MG63 (cell line): Measurements from ENCODE around the gene IL1F10. TPM values are rescaled to one million over a fixed set of nuclear protein-coding genes. Genes with fewer than 3 reads are reported as not detected.

Experiments used
- DNase-seq: peaks from one replicate; pipeline ENCODE4 v3.0.0-alpha.2; 2020
- H3K27me3 ChIP-seq: fragments of 250-450 bp; sonication (Bioruptor Pico); 2 replicates; pipeline ENCODE4 v1.5.1; 2020; ENCODE audit warnings: mild to moderate bottlenecking, moderate library complexity
- H3K36me3 ChIP-seq: fragments of 250-450 bp; sonication (Bioruptor Pico); 2 replicates; pipeline ENCODE4 v1.5.1; 2020; ENCODE audit warnings: mild to moderate bottlenecking, moderate library complexity
- H3K4me3 ChIP-seq: fragments of 250-450 bp; sonication (Bioruptor Pico); 2 replicates; pipeline ENCODE4 v1.5.1; 2020; ENCODE audit warnings: mild to moderate bottlenecking, moderate library complexity
- H3K9me3 ChIP-seq: fragments of 250-450 bp; sonication (Bioruptor Pico); 2 replicates; pipeline ENCODE4 v1.5.1; 2020; ENCODE audit warnings: mild to moderate bottlenecking, moderate library complexity
- total RNA-seq: library from RNA; depleted of rRNA; stranded (reverse); fragments of >200 nt; shearing (Covaris generic); gene quantifications from 2 replicates; pipeline ENCODE4 v1.2.3, GENCODE V29; 2014; ENCODE audit warnings: low replicate concordance; rRNA removed

The IL1F10 gene
- total RNA-seq, result not detected in 2 replicates

- Histone ChIP-seq H3K27me3 (no peaks in the 10 kb centered on the region), H3K4me3 (no peak within 1 kb of the TSS), H3K36me3 (no peaks in the 10 kb centered on the region), H3K9me3 (no peaks in the 10 kb centered on the region)
- no peak for DNase-seq
Observed at GRCh38 chr2:113067681-113068080, at the start of gene IL1F10. Gene IL1F10, plus strand, starts transcription at chr2:113067970. Its CDS starts 4,769 bp downstream, at chr2:113072739.

GRCh38 chr2:113018509-113018908 lies 49.3 kb upstream of the IL1F10 start:
- Histone ChIP-seq H3K4me3 (no peak overlapping the region), H3K9me3 (no peaks in the 10 kb centered on the region), H3K27me3 (peaks cover 24% of the 10 kb centered on the region), H3K36me3 (no peaks in the 10 kb centered on the region)
- DNase-seq, result no peak

- Histone ChIP-seq H3K36me3 (no peaks in the 10 kb centered on the region), H3K4me3 (no peak overlapping the region), H3K9me3 (no peaks in the 10 kb centered on the region), H3K27me3 (peaks cover 45% of the 10 kb centered on the region)
- no peak for DNase-seq
Observed at GRCh38 chr2:113021312-113021711, 46.5 kb upstream of the IL1F10 start.

- Histone ChIP-seq H3K27me3 (peaks cover 66% of the 10 kb centered on the region), H3K4me3 (no peak overlapping the region), H3K36me3 (no peaks in the 10 kb centered on the region), H3K9me3 (no peaks in the 10 kb centered on the region)
- DNase-seq, result no peak
Observed at GRCh38 chr2:113024764-113025163, 43.0 kb upstream of the IL1F10 start.

- Histone ChIP-seq H3K27me3 (peaks cover 73% of the 10 kb centered on the region), H3K36me3 (no peaks in the 10 kb centered on the region), H3K9me3 (no peaks in the 10 kb centered on the region), H3K4me3 (no peak overlapping the region)
- DNase-seq, result no peak
Observed at GRCh38 chr2:113025737-113026136, 42.0 kb upstream of the IL1F10 start.

GRCh38 chr2:113027691-113028090 lies 40.1 kb upstream of the IL1F10 start:
- no peak for DNase-seq

GRCh38 chr2:113028112-113028511 lies 39.7 kb upstream of the IL1F10 start:
- Histone ChIP-seq H3K4me3 (no peak overlapping the region), H3K36me3 (no peaks in the 10 kb centered on the region), H3K9me3 (no peaks in the 10 kb centered on the region), H3K27me3 (peaks cover 75% of the 10 kb centered on the region)
- no peak for DNase-seq

More at GRCh38 chr2:113027691-113028090, 40.1 kb upstream of the IL1F10 start:
- no peaks in the 10 kb centered on the region for H3K9me3 ChIP-seq
- peaks cover 75% of the 10 kb centered on the region for H3K27me3 ChIP-seq
- H3K4me3 ChIP-seq, result no peak overlapping the region
- H3K36me3 ChIP-seq, result no peaks in the 10 kb centered on the region

- H3K4me3 ChIP-seq, result no peak overlapping the region
- no peaks in the 10 kb centered on the region for H3K9me3 ChIP-seq
- H3K27me3 ChIP-seq, result peaks cover 43% of the 10 kb centered on the region
- H3K36me3 ChIP-seq, result no peaks in the 10 kb centered on the region
- DNase-seq, result no peak
Observed at GRCh38 chr2:113032737-113033136, 35.0 kb upstream of the IL1F10 start.

GRCh38 chr2:113034016-113034415 lies 33.8 kb upstream of the IL1F10 start:
- DNase-seq, result no peak

GRCh38 chr2:113036763-113037162 lies 31.0 kb upstream of the IL1F10 start:
- Histone ChIP-seq H3K27me3 (peaks cover 11% of the 10 kb centered on the region), H3K9me3 (no peaks in the 10 kb centered on the region), H3K36me3 (no peaks in the 10 kb centered on the region), H3K4me3 (no peak overlapping the region)
- no peak for DNase-seq

More at GRCh38 chr2:113034016-113034415, 33.8 kb upstream of the IL1F10 start:
- no peak overlapping the region for H3K4me3 ChIP-seq
- no peaks in the 10 kb centered on the region for H3K9me3 ChIP-seq
- no peaks in the 10 kb centered on the region for H3K36me3 ChIP-seq
- H3K27me3 ChIP-seq, result peaks cover 31% of the 10 kb centered on the region

GRCh38 chr2:113038291-113038690 lies 29.5 kb upstream of the IL1F10 start:
- peaks cover 7% of the 10 kb centered on the region; the same call in 1 of the 2 replicates for H3K27me3 ChIP-seq
- no peaks in the 10 kb centered on the region for H3K36me3 ChIP-seq
- H3K9me3 ChIP-seq, result no peaks in the 10 kb centered on the region
- no peak for DNase-seq
- H3K4me3 ChIP-seq, result no peak overlapping the region

- Histone ChIP-seq H3K27me3 (peaks cover under 1% of the 10 kb centered on the region; the same call in 1 of the 2 replicates), H3K9me3 (no peaks in the 10 kb centered on the region; the same call in 1 of the 2 replicates), H3K36me3 (no peaks in the 10 kb centered on the region), H3K4me3 (no peak overlapping the region)
- no peak for DNase-seq
Observed at GRCh38 chr2:113039158-113039557, 28.6 kb upstream of the IL1F10 start.

- no peaks in the 10 kb centered on the region for H3K36me3 ChIP-seq
- no peaks in the 10 kb centered on the region; the same call in 1 of the 2 replicates for H3K9me3 ChIP-seq
- H3K27me3 ChIP-seq, result no peaks in the 10 kb centered on the region; the same call in 1 of the 2 replicates
- no peak for DNase-seq
- no peak overlapping the region for H3K4me3 ChIP-seq
Observed at GRCh38 chr2:113039719-113040118, 28.1 kb upstream of the IL1F10 start.

- DNase-seq, result no peak
- no peaks in the 10 kb centered on the region for H3K36me3 ChIP-seq
- H3K27me3 ChIP-seq, result no peaks in the 10 kb centered on the region
- H3K4me3 ChIP-seq, result no peak overlapping the region
- H3K9me3 ChIP-seq, result peaks cover 9% of the 10 kb centered on the region
Observed at GRCh38 chr2:113041871-113042270, 25.9 kb upstream of the IL1F10 start.

GRCh38 chr2:113046465-113046864 lies 21.3 kb upstream of the IL1F10 start:
- Histone ChIP-seq H3K36me3 (no peaks in the 10 kb centered on the region), H3K27me3 (peaks cover 2% of the 10 kb centered on the region; the same call in 1 of the 2 replicates), H3K4me3 (no peak overlapping the region), H3K9me3 (peaks cover 9% of the 10 kb centered on the region)
- no peak for DNase-seq

GRCh38 chr2:113050921-113051895 lies 16.6 kb upstream of the IL1F10 start:
- peaks cover 8% of the 10 kb centered on the region; the same call in 1 of the 2 replicates for H3K9me3 ChIP-seq
- DNase-seq, result no peak
- H3K27me3 ChIP-seq, result peaks cover 2% of the 10 kb centered on the region; the same call in 1 of the 2 replicates
- no peak overlapping the region for H3K4me3 ChIP-seq
- no peaks in the 10 kb centered on the region for H3K36me3 ChIP-seq

- H3K4me3 ChIP-seq, result no peak within 1 kb of the TSS
- peaks cover 8% of the 10 kb centered on the region; the same call in 1 of the 2 replicates for H3K9me3 ChIP-seq
- no peaks in the 10 kb centered on the region for H3K36me3 ChIP-seq
- no peaks in the 10 kb centered on the region for H3K27me3 ChIP-seq
- no peak for DNase-seq
Observed at GRCh38 chr2:113052396-113052917, 15.3 kb upstream of the IL1F10 start, which contains the start of gene IL36B. Gene IL36B, minus strand, starts transcription at chr2:113052867.
